T follicular helper cell (primary cell): Measurements from ENCODE around the gene MTA3.

Source experiments
- DNase-seq: peaks from one replicate; pipeline ENCODE4 v3.0.0-alpha.2; 2020; ENCODE audit warnings: low read depth

MTA3 gene

GRCh38 chr2:42733852-42734251 lies 165.4 kb downstream of the MTA3 start:
- DNase-seq = no peak

DNA sequence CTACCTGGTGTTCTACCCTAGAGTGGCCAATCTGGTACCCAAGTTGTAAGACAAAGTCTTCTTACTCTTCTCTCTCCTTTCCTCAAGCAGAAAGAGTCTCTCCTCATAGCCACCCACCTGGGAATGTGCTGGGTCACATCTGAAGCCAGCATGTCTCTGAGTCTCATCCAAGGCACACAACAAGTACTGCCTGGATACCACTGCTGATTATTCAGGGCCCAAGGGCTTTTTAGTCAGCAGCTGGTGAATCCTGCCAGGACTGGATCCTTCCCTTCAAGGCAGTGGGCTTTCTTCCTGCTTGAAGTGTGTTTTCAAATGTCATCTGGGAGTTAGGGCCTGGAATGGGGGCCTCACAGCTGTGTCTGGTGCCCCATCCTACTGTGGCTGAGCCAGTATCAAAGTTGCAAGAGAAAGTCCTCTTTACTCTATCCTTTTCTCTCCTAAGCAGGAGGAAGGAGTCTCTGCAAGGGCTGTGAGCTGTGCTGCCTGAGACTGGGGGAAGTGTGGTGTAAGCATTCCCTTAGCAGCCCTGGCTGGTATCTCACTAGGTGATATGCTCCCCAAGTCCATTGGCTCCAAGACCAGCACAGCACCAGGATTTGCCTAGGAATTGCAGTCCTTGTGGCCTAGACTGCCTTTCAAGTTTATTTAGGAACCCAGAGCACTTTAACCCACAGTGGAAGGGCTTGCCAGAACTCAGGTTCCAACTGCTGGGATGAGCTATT lies 168.3 kb downstream of the MTA3 start:
- DNase-seq = no peak

- DNase-seq = no peak
These were observed 172.7 kb downstream of the MTA3 start for GRCh38 chr2:42741140-42741539.

DNA sequence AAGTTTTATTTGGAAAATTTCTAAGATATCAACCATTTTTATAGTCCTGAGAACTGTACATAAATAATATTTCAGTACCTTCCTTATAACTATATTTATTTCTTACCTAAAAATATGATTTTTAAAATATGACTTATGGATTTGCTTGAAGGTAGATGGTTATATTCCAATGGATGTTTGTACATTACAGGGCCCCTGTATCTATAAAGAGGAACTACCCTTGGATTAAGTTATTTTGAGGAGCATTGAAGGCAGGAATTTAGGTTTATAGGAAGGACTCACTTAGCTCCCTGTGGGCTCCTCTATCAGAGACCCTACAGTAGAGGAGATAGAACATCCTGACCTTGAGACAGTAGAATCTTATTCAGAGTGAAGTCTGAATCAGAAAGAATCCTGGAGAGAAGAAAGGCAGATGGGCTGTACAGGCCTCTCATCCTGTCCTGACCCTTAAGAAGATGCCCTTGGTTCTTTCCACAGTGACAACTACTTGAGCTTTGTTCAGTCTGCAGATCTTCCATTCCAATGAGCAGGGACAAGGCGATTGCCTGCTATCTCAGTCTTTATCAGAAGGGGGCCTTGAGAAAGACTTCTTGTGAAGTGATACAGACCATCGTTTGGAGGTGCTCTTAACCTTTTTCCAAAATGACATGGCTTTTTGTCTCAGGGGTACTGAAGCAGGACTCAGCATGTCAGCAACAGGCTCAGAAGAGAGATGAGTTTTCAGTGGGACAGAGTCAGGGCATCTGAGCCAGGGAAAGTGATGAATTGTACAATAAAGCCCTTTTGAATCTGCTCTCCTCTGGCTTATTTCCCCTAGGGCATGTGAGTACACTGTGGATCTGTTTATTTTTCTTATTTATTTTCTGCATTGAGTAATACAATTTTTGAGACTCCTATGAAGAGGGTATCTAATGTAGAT lies 174.6 kb downstream of the MTA3 start:
- DNase-seq = no peak

DNA sequence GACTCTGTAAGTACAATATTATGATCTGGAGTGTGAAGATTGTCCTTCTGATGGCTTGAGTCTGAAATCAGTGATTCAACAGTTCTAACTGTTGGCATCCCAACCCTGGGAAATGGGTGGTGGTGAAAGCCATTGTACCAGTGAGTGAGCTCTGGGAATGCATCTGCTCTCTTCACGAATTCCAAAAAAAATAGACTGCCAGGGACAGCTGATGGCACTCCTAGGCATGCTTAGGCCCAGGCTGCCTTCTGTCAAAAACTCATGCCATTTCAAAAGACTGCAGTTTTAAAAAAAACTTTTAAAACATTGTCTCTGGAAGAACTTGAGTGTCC lies 175.2 kb downstream of the MTA3 start:
- DNase-seq = no peak

GRCh38 chr2:42744545-42745082 lies 176.2 kb downstream of the MTA3 start:
- DNase-seq = no peak

DNA sequence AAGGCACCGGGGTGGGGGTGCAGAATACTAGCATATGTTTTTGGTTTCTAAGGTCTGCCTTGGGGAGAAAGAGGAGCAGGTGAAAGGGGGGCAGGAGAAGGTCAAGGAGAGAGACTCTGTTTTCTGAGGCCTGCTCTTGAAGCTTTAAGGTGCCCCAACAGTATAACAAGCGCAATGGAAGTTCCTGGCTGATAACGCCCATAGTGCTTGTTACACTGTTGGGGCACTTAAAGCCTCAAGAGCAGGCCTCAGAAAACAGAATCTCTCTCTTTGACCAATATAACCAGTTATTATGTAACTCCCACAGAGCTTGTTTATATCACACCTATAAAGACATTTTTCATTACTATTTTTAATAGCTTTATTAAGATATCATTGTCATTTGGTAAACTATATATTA lies 179.0 kb downstream of the MTA3 start:
- DNase-seq = no peak

DNA sequence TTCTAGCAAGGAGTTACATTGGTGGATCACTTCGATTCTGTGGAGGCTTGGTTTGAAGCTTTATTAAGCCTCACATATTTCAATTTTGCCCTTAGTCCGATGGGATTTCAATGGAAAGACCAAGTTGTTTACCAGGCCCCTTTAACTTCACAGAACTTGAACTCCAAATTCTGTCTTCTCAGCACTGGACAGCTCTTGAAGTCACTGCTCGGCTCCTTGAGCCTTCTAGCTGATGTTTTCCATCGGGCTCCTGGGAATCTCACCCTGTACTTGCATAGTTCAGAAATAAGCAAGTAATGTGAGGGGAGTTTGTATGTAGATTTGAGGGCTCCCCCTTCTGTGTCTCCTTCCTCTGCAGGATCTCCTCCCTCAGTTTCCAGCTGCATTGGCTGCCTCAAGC lies 180.4 kb downstream of the MTA3 start:
- no peak for DNase-seq

GRCh38 chr2:42752314-42752713 lies 183.9 kb downstream of the MTA3 start:
- DNase-seq = no peak

DNA sequence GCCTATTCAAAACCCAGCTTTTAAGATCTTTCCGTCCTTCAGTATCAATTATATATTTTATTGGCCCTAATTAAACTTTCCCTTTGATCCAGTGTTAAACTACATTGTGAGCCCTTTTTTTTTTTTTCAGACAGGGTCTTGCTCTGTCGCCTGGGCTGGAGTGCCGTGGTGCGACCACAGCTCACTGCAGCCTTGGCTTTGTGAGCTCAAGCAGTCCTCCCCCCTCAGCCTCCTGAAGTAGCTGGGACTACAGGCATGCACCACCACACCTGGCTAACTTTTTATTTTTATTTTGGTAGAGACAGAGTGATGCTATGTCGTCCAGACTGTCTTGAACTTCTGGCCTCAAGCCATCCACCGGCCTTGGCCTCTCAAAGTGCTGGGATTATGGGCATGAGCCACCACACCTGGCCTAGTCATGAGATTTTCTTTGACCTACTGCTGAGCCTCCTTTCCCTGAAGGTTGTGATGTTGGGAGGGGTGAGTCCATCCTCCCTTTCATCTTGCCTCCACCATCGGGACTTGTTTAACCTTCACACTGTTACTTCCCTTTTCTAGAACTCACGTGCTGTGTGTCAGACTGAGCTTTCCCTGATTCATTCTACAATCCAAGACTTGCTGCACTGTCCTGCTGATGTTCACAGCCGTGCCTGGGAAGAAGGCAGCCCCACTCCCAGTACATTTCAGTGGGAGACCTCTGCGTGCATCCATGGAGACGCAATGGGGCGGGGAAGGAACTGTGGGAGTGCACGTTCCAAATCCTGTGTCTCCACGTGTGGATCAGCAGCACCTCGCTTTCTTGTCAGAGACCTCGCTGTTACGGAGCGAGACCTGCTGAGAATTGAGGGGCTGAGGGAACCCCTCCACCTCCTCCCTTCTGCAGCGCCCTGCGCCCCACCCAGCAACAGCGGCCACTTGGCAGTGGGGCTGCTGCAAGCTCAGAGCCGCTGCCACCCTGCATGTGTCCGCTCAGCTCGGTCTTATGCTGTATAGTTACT lies 184.7 kb downstream of the MTA3 start:
- no peak for DNase-seq

- DNase-seq = no peak
These were observed 185.8 kb downstream of the MTA3 start for GRCh38 chr2:42754021-42754775.

- DNase-seq = no peak
These were observed 186.3 kb downstream of the MTA3 start for GRCh38 chr2:42754776-42755140.

DNA sequence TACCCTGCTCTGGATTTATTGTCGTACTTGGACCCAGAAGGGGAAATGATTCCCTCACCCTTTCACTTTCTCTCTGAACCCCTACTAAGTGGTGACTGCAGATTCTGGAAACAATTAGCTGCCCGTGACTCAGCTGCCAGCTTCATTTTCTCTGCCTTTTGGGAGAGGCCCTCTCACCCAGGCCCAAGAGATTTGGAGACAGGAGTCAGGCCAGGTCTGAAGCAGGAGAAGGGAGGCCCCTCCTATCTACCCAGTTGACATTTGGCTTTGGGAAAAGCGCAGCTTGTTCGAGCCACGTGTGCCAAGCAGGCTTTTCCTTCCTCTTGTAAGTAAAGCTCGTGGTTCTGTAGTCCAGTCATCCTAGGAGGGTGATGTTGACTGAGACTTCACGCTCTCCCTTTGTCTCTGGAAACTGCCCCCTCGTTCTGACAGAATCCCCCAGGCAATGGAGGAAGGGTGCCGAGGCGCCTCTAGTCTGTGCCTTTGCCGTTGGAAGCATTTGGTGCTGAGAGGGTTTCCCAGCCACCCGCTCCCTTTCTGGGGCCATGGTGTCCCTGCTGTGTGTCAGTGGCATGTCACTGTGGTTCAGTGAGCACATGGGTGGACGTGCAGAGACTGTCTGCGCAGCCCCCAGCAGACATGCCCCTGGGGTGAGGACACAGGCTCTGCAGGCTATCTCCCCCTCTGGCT lies 186.9 kb downstream of the MTA3 start:
- no peak for DNase-seq

GRCh38 chr2:42756150-42756775 lies 187.8 kb downstream of the MTA3 start:
- no peak for DNase-seq

DNA sequence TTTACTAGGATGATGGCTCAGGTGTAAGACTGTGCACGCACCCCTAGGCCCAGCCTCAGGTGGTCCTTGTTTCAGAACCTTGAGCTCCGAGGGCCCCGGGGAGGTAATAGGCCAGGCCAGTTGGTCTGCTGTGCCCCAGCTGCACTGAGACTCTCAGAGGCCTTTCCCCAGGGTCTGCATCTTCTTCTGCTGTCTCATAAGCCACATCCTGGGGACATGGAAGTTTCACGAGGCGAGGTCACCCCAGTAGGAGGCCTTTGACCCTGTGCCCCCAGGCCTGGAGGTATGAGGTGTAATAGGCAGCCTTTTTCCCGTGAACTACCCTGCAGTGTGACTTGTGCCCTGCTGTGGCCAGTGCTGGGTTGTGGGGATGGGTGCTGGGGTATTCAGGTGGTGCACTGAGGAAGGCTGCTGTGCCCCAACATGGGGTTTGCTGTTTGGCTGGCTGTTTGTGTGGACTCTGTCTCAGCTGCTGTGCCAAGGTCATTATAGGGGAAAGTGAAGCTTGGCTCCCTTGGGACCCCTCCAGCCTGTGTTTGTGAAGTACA lies 188.6 kb downstream of the MTA3 start:
- DNase-seq = no peak

DNA sequence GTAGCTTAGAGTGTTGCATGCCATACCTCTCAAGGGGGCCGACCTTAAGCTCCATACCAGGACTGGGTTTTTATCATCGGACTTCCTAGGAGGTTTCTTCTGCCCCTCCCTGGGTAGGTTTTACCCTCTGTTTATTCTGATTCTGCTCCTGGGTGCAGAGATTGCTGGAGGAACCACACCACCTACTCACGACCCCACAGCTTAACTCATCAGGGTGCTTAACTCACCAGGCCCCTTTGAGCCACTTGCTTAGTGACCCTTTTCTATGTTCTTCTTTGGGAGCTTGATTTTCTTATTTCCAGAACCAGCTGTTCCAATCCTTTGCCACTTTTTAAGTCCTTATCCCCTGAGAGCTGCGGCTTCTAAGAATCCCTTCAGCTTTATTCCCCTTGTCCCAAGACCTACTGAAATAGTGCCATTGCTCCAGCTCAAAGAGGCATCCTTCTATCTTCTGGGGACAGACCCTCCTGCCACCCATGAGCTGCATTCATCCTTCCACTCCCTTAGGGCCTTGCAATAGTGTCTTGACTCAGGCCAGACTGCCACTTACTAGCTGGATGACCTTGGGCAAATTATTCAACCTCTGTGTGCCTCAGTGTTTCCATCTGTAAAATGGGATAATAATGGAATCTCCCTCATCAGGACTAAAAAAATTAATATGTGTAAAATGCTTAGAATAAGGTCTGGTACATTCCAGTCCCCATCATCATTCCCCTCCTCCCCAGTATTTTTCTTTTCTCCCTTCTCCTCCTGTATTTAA lies 189.7 kb downstream of the MTA3 start:
- no peak for DNase-seq

GRCh38 chr2:42758751-42759150 lies 190.3 kb downstream of the MTA3 start:
- no peak for DNase-seq

- DNase-seq = no peak
These were observed 193.1 kb downstream of the MTA3 start for GRCh38 chr2:42761554-42761953.

- no peak for DNase-seq
These were observed 193.7 kb downstream of the MTA3 start for GRCh38 chr2:42762155-42762554.
